SU-DHL-6 (cell line): Measurements from ENCODE around the gene WFDC11.

Source experiments
- H2AFZ ChIP-seq: fragments of 200-600 bp; sonication (generic); 2 replicates; pipeline ENCODE4 v1.6.1; 2014; ENCODE audit warnings: low read depth, mild to moderate bottlenecking, moderate library complexity, mixed read lengths, antibody characterized with exemption, low read length; ENCODE audit not compliant: severe bottlenecking
- H3F3A ChIP-seq: fragments of 200-600 bp; shearing (Covaris generic); 2 replicates; pipeline ENCODE4 v1.6.0; 2016; ENCODE audit warnings: antibody characterized with exemption, mild to moderate bottlenecking; ENCODE audit not compliant: insufficient read depth
- H3K27ac ChIP-seq: fragments of 200-600 bp; sonication (generic); 2 replicates; pipeline ENCODE4 v1.5.1; 2016; ENCODE audit warnings: low read depth, mild to moderate bottlenecking, low read length, moderate library complexity, mixed read lengths
- H3K27me3 ChIP-seq: fragments of 200-600 bp; sonication (generic), shearing (Covaris generic); 2 replicates; pipeline ENCODE4 v1.6.0; 2014; ENCODE audit warnings: mild to moderate bottlenecking, low read length
- H3K36me3 ChIP-seq: fragments of 200-600 bp; sonication (generic); 2 replicates; pipeline ENCODE4 v1.6.1; 2014; ENCODE audit warnings: mild to moderate bottlenecking, low read length, mixed read lengths
- H3K4me2 ChIP-seq: fragments of 300-600, 200-600 bp; shearing (Covaris generic), sonication (generic); 2 replicates; pipeline ENCODE4 v1.6.0; 2014; ENCODE audit warnings: low read length, low read depth, mild to moderate bottlenecking; ENCODE audit not compliant: poor library complexity, severe bottlenecking
- H3K4me3 ChIP-seq: fragments of 200-600 bp; sonication (generic); 2 replicates; pipeline ENCODE4 v1.5.1; 2014; ENCODE audit warnings: antibody characterized with exemption, low read length, mild to moderate bottlenecking, mixed read lengths; ENCODE audit not compliant: insufficient read depth, poor library complexity, severe bottlenecking
- H3K79me2 ChIP-seq: fragments of 200-600 bp; sonication (generic); 2 replicates; pipeline ENCODE4 v1.6.1; 2014; ENCODE audit warnings: mild to moderate bottlenecking, low read length, moderate library complexity; ENCODE audit not compliant: insufficient read depth
- H3K9ac ChIP-seq: fragments of 200-600 bp; sonication (generic); 2 replicates; pipeline ENCODE4 v1.7.0; 2014; ENCODE audit warnings: mild to moderate bottlenecking, low read length
- H3K9me2 ChIP-seq: fragments of 200-600 bp; sonication (generic); replicated peaks from 2 replicates; pipeline ENCODE4 v1.6.1; 2014; ENCODE audit warnings: low read length; ENCODE audit not compliant: insufficient read depth
- H3K9me3 ChIP-seq: fragments of 200-600 bp; sonication (generic); 2 replicates; pipeline ENCODE4 v1.6.1; 2014; ENCODE audit warnings: low read length, mixed read lengths; ENCODE audit not compliant: insufficient read depth
- H4K20me1 ChIP-seq: fragments of 200-600 bp; sonication (generic); 2 replicates; pipeline ENCODE4 v1.6.1; 2014; ENCODE audit warnings: low read depth, mild to moderate bottlenecking, antibody characterized with exemption, low read length, moderate library complexity, mixed read lengths
- CTCF ChIP-seq: fragments of 200-600 bp; sonication (generic); IDR thresholded peaks from one replicate; pipeline ENCODE4 v1.5.1; 2017; ENCODE audit warnings: antibody characterized with exemption, mild to moderate bottlenecking, low read length, moderate library complexity; ENCODE audit not compliant: insufficient read depth, poor library complexity, severe bottlenecking
- EZH2phosphoT487 ChIP-seq: fragments of 200-600 bp; sonication (generic), shearing (Covaris generic); conservative IDR thresholded peaks from 2 replicates; pipeline ENCODE4 v1.6.1; 2018; ENCODE audit warnings: mild to moderate bottlenecking, antibody characterized with exemption, low read length, moderate library complexity, mixed read lengths

WFDC11 gene

DNA sequence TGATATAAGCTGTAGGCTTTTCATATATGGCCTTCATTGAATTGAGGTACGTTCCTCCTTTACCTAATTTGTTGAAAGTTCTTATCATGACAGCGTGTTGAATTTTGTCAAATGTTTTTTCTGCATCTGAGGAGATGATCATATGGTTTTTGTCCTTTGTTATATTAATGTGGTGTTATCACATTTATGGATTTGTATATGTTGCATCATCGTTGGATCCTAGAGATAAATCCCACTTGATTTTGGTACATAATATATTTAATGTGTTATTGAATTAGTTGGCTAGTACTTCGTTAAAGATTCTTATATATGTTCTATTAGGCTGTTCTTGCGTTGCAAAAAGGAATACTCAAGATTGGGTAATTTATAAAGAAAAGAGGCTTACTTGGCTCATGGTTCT is 30.4 kb downstream of the WFDC11 start:
- H3K4me3 ChIP-seq, result no peak overlapping the region
- H3K27ac ChIP-seq, result no peak overlapping the region
- no peaks in the 10 kb centered on the region for H3K9me2 ChIP-seq
- H3K79me2 ChIP-seq, result no peaks in the 10 kb centered on the region
- TF ChIP-seq CTCF, result no peak
- no peak for TF ChIP-seq EZH2phosphoT487
- H2AFZ ChIP-seq, result no peak overlapping the region
- H3K4me2 ChIP-seq, result no peak overlapping the region
- H3K27me3 ChIP-seq, result no peaks in the 10 kb centered on the region
- H3F3A ChIP-seq, result no peaks in the 10 kb centered on the region
- H3K9ac ChIP-seq, result no peak overlapping the region
- no peaks in the 10 kb centered on the region for H3K9me3 ChIP-seq
- no peaks in the 10 kb centered on the region for H4K20me1 ChIP-seq
- H3K36me3 ChIP-seq, result no peaks in the 10 kb centered on the region

DNA sequence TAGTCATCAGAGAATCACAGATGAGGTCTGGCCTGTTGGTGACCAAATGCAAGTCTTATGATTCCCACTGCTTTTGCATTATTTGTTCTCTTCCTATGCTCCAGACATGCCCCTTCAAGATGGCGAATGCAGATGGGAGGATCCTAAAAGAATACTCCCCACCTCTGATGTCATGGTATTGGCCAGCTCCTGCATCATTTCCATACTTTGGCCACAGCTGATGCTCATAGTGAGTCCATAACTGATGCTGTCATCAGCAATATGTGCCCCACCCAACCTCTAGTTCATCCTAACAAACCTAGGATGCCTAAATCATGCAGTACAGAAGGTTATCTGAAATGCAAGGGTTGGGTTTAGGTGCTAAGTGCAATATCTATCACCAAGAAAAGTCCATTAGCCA is 33.5 kb downstream of the WFDC11 start:
- Histone ChIP-seq H2AFZ (no peak overlapping the region), H3K9ac (no peak overlapping the region), H3K4me3 (no peak overlapping the region), H3K9me3 (no peaks in the 10 kb centered on the region), H3K4me2 (no peak overlapping the region), H3F3A (no peaks in the 10 kb centered on the region), H3K27ac (no peak overlapping the region), H3K36me3 (no peaks in the 10 kb centered on the region), H3K79me2 (no peaks in the 10 kb centered on the region), H3K9me2 (no peaks in the 10 kb centered on the region), H3K27me3 (no peaks in the 10 kb centered on the region), H4K20me1 (no peaks in the 10 kb centered on the region)
- no peak for TF ChIP-seq EZH2phosphoT487
- no peak for TF ChIP-seq CTCF

DNA sequence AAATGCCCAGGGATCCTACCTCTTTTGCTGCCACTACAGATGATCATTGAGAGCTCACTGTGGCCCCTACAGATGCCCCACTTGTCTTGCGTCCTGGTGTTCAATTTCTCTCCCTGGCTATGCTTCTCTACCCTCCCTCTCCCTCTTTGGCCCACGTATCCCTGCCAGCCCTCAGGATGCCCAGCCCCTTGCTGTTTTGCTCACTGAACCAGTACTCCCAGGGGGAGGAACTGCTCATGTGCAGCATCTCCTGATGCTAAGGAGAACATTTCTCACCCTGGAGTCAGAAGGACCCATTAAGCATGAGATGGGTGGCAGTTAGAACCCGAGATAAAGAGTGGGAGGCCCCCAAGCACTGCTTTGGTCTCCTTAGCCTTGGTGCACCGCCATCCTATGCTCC is 38.9 kb downstream of the WFDC11 start, which contains the start of gene WFDC9:
TSS of gene WFDC9 (minus strand) at position 101 of the 400 bp plus-strand sequence. CDS start 21,103 bp downstream, outside the sequence.
- no peaks in the 10 kb centered on the region for H3F3A ChIP-seq
- no peak within 1 kb of the TSS for H3K27ac ChIP-seq
- no peaks in the 10 kb centered on the region for H3K79me2 ChIP-seq
- no peak for TF ChIP-seq CTCF
- TF ChIP-seq EZH2phosphoT487, result no peak
- H3K9me3 ChIP-seq, result no peaks in the 10 kb centered on the region
- H3K9ac ChIP-seq, result no peak within 1 kb of the TSS
- no peaks in the 10 kb centered on the region for H3K36me3 ChIP-seq
- H3K27me3 ChIP-seq, result no peaks in the 10 kb centered on the region
- no peak within 1 kb of the TSS for H3K4me3 ChIP-seq
- H3K9me2 ChIP-seq, result no peaks in the 10 kb centered on the region
- no peak within 1 kb of the TSS for H2AFZ ChIP-seq
- H3K4me2 ChIP-seq, result no peak within 1 kb of the TSS
- H4K20me1 ChIP-seq, result no peaks in the 10 kb centered on the region
